ENCODE measurements around the gene EPSTI1.

DNA sequence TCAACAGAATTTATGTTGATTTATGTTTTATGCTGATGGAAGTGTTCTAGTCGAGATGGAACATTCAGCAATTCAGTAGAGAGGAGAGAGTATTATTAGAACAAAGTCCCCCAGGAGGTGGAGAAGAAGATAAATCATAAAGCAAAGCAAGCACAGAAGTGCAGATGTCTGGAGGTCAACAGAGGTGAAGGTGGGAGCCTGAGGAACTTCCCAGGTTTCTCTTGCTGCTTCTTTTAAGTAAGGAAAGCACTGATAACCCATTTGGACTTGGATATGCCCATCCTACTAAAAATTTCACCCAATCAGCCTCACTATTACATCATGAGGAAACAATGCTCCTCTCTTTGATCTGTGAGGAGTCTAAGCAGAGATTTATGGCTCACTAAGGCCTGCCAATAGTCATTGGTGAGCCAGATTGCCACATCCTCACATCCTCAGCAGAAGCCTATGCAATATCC is 98.8 kb downstream of the EPSTI1 start:
- TF ChIP-seq GATA2 (IDR thresholded peaks at IDR 0.05; ENCODE audit: low read depth, low read length) (no peak), GATA3 (IDR thresholded peaks at IDR 0.05; ENCODE audit: low read depth, low read length) (no peak)

Data from SH-SY5Y (cell line).